Stimulated activated CD4-positive, alpha-beta T cell treated with anti-CD3 and anti-CD28 coated beads, Interleukin-12 subunit alpha, Interleukin-12 subunit beta, amount 100 ng/mL, for 24 hours (primary cell): ENCODE results near the gene TLCD1.
"Not testable (repeated sequence)": the region's sequence is repeated elsewhere in the genome, so short reads cannot be mapped to it uniquely, and the experiment has no call there.

Source experiments
- DNase-seq, 2 experiments: peaks; one replicate each; pipeline ENCODE4 v3.0.0-alpha.2; 2020; ENCODE audit warnings: low read depth in 2 of 2

Gene TLCD1

DNA sequence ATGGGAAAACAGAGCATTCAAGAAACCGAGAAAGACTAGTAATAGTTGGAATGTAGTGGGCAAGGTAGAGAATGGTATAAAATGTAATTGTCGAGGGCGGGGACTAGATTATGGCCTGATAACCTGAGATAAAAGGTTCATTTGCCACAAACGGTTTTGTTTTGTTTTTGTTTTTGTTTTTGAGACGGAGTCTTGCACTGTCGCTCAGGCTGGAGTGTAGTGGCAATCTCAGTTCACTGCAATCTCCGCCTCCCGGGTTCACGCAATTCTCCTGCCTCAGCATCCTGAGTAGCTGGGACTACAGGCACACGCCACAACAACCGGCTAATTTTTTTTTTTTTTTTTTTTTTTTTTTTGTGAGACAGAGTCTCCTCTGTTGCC is 3.9 kb upstream of the TLCD1 start:
- DNase-seq, result no peak

DNA sequence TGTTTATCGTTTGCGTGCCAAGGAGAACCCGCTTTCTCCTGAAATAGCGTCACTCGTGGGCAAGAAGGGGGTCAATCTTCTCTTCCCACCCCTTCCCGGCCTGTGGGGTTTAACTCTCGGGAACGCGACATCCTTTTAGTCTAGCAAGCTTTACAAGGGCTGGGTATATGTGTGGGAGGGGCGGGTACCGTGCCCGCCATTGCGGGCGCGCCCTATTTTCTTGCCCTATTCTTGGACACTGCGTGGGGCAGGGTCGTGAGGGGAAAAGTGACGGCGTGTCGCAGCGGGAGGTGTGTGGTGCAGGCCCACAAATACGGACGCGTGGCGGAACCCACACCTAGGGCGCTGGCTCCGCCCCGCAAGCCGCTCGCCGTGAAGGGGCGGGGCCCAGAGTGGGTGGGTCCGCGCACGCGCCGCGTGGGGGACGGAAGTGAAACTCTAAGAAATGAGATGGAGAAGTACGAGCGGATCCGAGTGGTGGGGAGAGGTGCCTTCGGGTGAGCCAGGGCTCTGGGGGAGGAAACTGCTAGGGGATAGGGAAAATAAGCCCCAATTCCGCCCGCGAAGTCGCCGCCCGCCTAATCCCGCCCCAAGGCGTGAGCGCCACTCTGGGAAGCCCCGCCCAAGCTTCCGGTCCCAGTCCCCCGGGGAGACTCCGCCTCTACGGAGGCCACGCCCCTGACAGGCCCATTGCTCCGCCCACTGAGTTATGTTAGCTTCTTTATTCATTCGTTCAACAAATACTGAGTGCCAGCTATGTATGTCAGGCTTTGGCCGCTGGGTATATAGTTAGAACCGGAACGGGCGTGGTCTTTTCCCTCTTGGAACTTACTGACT is 2.5 kb upstream of the TLCD1 start, which contains the start of gene NEK8:
Gene NEK8, plus strand, starts transcription at position 425 of the 837 bp plus-strand sequence. Its CDS starts 26 bp downstream, at position 451.
- peak; percentile 92 to 99 for DNase-seq

DNA sequence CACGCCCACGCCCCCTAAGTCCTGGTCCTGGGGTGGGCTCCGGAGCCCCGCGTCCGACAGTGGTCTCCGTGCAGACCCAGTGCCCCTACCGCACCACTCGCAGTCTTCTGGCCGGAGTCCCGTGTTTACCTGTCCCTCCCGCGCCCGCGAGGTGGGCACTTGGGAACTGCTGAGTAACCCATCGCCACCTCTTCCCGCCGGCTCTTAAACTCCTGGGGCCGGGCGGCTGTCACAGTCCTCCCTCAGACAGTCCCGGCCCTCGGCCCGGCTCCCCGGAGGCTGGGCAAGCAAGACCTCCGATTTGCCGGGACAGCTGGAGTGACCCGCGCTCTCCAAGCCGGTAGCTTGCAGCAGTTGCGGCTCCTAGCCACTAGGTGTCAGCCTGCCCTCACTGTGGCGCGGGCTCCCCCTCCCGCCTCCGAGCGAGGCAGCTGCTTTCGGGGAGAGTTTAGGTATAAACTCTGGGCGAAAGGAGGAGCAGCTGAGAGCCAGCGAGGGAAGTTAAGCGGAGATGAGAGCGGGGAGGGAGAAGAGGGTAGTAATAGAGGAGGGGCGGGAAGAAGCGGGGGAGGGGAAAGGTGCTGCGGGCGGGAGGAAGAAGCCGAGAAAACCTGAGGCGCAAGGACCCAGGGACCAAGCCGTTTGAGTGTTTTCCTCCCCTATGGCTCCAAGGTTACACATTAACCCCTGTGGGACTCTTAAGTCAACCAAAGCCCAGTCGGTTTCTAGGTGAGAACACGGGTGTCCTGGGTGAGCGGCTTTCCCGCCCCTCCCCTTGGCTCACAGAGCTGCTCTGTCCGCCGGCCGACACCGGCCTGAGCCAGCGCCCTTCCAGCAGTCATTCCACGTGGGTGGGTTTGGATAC is 826 bp upstream of the TLCD1 start:
- peak; percentile 88 to 92 for DNase-seq

DNA sequence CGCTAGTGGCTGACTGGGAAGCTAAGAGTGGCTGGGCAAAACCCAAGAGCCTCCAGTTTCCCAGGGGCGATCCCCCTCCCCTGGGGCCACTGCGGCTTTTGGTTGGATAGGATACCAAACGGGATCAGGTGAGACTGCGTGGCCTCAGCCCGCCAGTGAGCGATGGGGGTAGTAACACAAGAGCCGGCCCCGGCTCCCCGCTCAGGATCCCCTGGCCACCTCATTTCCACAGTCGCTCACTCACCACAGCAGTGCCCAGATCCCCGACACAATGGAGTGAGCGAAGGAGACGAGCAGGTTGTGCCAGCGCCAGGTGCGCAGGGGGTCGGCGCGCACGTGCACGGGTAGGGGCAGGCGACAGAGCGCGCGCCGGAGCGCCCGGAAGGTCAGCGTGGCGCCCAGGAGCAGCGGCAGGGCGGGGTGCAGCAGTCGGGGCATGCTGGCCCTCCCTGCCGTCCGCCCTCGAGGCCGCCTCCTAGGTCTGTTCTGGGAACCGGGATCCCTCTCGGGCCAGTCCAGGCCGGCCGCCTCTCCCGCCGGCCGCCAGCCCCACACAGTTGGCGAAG is 290 bp downstream of the TLCD1 start:
- DNase-seq, result peak in 1 of 2 experiments; percentile 61

DNA sequence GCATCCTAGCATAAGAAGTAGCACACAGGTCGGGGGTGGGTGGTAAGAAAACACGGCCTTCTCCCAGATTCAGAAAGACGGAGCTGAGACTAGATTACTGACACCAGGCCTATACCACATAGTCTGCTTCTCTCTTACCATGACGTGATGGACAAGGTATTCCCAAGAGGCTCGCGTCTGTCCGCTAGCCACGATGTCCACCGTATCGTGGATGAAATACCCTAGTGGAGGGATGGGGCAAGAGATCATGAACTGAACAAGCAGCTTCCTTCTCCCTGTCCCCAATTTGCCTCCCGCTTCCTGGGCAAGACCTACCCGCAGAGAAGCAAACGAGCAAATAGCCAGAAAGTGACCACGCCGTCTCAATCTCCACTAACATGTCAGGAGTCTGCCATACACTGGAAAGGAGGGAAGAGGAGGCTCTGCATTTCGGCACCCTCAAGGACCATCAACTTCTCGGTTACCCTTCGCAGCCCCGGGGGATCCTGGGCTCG is 820 bp downstream of the TLCD1 start:
- DNase-seq, result peak in 1 of 2 experiments; percentile 32

DNA sequence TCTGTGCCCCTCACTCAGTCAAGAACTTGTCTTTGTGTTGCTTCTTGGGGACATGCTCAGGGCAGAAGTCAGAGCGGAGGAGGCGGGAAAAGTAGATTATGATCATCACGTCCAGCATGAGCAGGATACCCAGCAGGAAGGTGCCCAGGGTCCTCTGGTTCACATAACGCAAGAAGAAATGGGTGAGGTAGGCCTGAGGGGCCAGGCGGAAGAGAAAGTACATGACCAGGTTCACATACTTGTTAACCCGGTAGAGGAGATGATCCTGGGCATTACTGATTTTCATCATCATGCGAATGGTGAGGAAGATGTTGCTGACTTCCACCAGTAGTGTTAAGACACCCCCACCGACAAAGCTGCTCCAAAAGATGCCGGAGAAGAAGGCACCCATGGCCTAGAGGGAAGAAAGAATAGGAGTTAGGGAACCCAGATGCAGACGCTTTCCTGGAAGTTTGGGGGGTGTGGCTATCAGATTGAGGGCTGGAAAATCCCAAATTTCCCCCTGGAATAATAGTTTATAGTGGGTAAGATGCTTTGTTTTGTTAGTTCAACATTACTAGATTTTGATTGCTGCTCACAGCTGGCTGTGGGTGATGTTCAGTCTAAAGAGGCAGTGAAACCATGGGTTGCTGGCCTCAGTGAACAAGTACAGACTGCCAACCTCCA is 1.4 kb downstream of the TLCD1 start:
- DNase-seq, result no peak

DNA sequence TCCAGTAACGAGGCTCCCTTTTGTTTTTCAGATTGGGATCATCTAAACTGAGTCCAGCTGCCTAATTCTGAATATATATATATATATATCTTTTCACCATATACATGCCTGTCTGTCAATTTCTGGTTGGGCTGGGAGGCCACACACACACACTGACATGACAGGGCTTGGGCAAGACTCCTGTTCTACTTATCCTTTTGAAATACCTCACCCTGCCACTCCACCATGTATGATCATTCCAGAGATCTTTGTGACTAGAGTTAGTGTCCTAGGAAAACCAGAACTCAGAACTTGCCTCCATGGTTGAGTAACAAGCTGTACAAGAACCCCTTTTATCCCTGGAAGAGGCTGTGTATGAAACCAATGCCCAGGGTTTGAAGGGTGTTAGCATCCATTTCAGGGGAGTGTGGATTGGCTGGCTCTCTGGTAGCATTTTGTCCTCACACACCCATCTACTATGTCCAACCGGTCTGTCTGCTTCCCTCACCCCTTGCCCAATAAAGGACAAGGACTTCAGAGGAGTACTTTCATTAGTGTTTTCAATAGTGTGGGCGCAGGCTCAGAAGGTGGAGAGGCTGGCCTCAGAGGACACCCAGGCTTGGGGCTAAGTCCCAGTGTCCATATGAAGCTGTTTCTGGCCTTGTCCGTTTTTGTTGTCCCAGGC is 2.1 kb downstream of the TLCD1 start:
- not testable (repeated sequence) for DNase-seq

DNA sequence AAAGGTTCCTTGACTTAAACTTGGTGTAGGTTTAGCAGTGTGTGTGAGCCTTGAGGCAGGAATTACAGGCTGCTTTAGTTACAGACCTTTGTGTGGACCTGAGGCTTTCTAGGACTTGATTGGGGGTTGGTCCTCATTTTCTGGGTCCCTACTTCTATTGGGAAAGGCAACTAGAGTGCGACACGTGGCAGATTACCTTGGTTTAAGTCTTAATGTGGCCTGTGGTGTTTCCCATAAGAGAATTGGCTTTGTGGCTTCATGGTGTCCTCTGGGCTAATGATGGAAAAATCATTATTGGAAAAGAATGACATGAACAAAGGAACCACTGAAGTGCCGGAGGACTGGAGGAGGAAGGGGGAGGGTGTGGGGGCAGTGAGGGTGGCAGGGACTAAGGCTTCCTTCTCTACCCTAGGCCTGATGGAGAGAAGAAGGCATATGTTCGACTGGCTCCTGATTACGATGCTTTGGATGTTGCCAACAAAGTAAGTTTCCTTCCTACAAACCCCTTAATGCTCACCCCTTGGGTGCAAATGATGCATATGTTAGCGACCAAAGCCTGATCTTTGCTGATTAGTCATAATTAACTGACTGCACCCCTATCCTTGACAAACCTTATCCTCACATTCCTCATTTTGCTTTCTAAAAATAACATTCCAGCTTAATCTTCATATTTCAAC is 2.7 kb downstream of the TLCD1 start:
- no peak for DNase-seq

DNA sequence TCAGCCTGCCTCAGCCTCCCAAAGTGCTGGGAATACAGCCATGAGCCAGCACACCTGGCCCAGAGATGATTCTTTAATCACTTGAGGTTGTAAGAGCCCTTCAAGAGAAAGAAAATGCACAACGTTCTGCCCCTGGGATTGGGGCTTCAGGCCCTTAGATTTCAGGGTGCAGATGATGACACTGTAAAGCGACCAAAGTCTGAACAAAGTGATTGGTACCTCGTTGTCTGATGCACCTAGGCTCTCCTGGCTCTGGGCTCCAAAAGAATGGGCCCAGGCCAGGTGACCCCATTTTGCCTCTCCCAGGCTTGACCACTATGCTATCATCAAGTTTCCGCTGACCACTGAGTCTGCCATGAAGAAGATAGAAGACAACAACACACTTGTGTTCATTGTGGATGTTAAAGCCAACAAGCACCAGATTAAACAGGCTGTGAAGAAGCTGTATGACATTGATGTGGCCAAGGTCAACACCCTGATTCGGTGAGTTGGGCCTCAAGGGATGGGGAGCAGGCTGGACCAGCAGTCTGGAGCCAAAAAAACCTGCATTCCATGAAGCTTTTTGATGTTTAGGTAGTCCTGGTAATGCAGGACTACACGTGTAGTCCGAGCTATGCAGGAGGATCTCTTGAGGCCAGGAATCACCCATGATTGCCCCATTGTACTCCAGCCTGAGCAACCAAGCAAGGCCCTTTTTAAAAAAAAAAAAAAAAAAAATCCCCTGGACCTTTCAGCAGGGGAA is 3.4 kb downstream of the TLCD1 start:
- DNase-seq, result no peak

DNA sequence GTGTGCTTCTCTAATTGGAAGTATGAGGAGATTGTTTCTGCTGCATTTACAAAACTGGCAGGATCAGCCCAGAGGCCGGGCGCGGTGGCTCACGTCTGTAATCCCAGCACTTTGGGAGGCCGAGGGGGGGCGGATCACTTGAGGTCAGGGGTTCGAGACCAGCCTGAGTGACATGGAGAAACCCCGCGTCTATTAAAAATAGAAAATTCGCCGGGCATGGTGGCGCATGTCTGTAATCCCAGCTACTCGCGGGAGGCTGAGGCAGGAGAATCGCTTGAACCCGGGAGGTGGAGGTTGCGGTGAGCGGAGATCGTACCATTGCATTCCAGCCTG is 5.1 kb downstream of the TLCD1 start:
- not testable (repeated sequence) for DNase-seq

DNA sequence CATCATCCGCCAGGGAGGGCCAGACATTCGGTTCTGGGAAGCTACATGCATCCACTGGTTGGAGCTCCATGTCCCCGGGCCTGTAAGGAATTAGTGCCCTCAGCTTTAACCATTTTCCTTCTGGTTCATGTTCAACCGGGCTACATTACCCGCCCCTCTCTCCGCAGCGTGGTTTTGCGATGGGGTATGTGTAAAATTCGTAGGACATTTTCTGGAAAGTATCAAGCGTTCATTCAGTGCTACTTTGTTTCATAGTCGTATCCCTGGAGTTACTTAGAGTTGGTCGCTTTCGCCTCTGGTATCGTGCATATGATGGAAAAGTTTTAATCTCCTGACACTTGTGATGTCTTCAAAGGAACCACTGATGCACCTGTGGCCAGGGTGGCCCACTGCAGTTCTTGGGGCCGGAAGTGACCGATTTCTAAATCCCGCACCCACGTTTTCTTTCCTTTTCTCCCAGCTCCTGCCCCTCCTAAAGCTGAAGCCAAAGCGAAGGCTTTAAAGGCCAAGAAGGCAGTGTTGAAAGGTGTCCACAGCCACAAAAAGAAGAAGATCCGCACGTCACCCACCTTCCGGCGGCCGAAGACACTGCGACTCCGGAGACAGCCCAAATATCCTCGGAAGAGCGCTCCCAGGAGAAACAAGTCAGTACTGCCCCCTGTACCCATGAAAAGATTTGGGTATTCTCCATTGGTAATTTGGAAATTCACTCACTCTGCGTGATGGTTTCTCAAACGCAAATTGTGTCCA is 5.6 kb downstream of the TLCD1 start:
- DNase-seq, result no peak

DNA sequence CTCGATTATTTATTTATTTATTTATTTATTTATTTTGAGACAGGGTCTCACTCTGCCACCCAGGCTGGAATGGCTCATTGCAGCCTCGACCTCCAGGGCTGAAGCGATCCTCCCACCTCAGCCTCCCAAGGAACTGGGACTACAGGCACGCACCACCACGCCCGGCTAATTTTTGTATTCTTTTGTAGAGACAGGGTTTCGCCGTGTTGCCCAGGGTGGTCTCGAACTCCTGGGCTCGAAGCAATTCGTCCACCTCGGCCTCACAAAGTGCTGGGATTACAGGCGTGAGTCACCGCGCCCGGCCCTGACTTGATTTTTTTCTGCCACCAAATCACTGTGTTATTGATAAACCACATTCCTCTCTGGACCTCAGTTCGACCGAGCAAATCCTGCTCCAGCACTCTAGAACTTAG is 7.0 kb downstream of the TLCD1 start:
- DNase-seq, result no peak

DNA sequence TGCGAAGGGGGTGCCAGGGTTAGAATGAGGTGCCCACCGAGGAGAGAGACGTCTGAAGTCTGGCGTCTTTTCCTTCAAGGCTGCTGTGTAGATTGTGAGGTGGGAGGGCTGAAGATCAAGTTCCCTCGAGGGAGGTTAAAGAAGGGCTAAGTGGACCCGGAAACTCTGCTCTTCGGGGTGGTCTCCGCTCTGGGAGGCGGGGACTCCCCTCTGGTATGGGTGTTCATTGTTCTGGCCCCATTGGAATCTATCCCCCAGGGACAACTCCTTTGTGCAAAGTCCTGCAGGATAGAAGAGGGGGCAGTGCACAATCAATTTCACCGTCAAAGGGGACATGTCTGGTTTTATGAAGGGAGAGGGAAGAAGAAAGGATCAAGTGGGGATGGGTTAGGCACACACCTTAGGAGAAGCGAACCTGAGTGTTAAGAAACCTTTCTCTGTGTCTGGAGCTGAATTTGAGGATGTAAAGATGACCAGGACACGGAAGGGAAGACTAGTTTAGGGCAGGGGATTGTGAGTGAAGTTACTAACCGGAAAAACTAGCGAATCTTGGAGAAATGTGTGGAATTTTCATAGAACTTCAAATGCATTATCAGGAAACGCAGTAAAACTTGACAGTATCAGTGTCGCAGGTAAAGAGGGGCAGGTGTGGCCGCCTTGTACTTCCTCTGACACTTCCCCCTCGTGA is 7.6 kb downstream of the TLCD1 start:
- DNase-seq, result no peak

DNA sequence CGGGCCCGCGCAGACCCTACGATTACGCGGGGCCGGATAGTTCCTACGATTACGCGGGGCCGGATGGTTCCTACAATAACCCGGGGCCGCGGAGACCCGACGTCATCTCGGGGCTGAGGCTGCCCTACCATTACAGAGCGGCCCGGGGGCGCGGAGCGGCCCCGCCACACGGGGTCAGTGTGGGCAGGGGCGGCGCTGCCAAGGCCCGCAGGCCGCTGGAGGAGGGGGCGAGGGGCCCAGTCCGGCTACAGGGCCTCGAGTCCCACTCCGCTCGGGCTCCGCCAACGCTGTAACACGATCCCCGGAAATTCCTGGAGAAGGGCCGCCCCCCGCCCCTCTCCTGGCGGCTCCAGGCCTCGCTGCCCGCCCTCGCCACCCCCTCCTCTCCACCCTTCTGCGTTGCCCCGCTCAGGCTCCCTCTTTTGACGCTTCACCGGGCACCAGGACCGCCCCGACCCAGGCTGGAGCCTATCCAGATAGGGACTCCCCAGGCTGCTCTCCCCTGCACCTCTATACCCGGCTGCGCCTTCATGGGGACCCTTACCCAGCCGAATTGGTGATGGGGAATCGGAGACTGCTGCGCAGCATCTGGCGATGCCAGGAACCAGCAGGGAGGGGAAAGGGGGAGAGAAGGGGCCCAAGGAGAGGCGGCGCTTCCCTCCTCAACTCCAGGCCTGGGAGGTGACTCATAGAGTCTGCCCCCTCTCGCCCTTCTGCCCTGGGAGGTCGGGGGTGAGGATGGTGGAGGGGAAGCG is 8.3 kb downstream of the TLCD1 start, which contains the start of gene RAB34:
Gene RAB34, minus strand, starts transcription at position 291 of the 755 bp plus-strand sequence. CDS start 602 bp downstream, outside the sequence.
- DNase-seq, result no peak

DNA sequence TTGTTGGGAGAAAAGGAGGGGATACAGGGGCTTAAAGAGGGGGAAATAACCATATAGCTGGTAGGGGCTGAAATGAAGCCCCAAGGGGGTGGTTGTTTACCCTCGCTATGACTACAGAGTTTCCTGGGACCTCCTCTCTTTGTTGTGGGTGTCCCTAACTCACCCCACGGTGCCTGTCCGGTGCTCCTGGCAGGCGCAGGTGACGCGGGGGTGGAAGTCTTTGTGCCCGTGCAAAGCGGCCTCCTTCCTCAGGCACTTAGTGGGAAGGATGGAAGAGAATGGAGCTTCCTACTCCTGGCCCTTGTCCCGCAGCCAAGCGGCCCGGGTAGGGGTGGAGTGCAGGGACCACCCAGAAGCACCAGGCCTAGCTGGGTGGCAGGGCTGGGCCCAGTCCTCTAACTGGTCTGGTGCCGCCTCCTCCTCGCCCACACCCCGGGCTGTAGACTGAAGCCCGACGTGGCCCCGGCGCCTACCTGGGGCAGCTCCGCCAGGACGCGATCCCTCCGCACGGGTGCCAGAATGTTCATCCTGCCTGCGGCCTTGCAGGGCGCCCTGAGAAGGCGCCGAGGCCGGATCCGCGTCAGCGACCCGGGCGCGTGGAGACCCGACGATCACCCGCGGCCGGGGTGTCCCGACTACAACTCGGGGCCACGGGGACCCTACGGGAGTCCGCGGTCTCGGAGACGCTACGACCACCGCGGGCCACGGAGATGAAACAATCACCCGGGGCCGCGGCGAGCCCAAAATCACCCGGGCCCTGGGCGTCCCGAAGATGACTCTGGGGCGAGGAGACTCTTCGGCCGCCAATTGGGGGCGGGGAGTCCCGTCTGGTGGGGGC is 9.1 kb downstream of the TLCD1 start:
- no peak for DNase-seq

DNA sequence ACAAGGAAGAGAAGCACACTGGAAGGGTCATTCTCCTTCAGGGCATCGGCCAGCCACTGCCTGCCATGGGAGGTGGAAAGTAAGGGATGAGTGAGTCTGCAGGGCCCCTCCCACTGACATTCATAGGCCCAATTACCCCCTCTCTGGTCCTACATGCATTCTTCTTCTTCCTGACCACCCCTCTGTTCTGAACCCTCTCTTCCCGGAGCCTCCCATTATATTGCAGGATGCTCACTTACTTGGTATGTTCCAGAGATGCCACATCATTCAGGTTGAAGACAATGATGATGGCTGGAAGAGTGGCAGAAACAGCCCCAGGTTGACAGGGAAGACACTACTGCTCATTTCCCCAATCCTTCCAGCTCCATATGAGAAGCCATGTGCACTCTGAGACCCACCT is 10.8 kb downstream of the TLCD1 start:
- no peak for DNase-seq

DNA sequence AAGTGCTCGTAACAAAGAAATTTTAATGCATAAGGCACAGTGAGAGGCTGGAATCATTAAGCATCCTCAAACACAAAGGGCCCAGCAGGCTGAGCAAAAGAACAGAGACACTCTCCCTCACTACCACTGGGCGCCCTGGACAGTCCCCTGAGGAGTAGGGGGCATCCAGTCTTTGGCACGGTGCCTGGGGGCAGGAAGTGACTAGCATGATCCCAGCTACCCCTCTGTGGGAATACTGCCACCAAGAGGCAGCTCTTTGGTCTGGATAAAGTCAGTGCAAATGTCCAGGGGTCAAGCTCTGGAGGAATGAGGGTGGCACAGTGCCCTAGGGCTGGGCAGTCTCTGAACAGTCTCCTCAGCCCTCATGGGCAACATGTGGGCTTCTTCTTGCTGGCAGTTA is 11.8 kb downstream of the TLCD1 start:
- no peak for DNase-seq
